EL (cell line): ENCODE data around the gene PPP1R1C.

Source experiments
- DNase-seq: peaks from one replicate; pipeline ENCODE4 v3.0.0-alpha.2; 2016

The PPP1R1C gene

DNA sequence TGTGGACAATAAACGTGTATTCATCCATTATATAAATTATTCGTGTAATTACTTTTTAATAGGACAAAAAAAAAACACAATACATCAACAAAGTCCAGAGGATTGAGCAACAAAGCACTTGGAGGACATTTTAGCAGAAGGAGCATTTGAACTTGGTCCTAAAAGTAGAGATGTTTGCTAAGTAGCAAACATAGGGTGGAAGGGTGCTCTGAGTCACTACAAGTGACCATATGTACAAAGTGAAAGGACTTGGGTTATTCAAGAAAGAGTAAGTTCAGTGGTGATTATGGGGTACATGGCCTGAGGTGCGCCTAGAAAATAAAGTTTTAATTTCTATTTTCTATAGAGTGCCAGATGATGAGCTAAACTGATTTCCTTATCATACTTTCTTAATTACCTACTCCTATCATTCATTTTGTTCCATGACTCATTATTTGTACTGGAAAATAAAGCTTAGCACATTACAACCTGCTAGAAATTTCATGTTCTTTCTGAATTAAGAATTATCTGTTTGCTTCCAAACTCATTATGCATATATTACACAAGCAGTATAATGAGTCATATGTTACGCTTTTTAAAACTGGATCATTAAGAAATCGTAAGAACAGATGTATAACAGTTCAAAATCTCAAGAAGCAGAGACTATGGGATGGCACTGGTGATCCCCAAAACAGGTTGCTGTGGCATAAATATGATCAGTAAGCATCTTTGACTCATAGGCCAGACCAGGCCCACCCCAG is 13.1 kb upstream of the PPP1R1C start:
- DNase-seq = no peak

DNA sequence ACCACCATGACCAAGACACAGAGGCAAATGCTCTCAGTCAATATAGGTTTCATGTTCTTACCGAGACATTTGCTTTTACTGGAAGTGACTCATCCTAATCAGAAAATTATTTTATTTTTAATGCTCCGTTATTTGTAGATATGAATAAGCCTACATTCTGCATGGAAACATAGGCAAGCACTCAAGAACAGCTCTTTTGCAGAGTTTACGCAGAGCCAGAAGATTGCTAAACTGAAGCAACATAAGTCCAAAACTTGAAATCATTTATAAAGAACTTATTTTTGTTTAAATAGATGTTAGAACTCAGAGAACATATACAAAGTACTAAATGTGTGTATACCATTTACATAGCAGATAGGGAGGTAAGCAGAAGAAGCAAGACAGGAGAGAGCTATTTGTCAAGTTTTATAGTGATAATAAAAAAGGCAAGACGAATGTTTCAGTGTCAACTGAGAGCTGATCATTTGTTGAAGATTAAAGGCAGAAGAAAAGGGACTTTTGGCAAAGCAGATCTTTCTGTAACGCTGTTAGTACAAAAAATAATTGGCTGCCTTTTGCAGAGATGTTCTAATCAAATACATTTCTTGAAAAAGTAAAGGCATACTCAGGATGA is 12.4 kb upstream of the PPP1R1C start:
- no peak for DNase-seq

DNA sequence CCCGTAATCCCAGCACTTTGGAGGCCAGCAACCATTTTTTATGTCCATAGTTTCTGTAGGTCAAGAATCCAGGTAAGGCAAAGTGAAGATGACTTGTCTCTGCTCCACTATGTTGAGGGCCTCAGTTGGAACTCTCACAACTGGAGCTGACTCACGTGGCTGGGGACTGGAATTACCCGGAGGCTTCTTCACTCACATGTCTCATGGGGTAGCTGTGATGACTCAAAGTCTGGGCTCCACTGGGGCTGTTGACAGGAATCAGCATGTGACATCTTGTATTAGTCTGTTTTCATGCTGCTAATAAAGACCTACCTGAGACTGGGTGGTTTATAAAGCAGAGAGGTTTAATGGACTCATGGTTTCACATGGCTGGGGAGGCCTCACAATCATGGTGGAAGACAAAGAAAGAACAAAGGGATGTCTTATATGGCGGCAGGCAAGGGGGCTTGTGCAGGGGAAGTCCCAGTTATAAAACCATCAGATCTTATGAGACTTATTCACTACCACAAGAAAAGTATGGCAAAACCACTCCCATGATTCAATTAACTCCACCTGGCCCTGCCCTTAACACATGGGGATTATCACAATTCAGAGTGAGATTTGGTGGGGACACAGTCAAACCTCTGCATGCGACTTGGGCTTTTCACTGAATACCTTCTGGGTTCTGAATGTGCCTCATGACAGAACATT is 7.8 kb upstream of the PPP1R1C start:
- DNase-seq = peak; percentile 87

DNA sequence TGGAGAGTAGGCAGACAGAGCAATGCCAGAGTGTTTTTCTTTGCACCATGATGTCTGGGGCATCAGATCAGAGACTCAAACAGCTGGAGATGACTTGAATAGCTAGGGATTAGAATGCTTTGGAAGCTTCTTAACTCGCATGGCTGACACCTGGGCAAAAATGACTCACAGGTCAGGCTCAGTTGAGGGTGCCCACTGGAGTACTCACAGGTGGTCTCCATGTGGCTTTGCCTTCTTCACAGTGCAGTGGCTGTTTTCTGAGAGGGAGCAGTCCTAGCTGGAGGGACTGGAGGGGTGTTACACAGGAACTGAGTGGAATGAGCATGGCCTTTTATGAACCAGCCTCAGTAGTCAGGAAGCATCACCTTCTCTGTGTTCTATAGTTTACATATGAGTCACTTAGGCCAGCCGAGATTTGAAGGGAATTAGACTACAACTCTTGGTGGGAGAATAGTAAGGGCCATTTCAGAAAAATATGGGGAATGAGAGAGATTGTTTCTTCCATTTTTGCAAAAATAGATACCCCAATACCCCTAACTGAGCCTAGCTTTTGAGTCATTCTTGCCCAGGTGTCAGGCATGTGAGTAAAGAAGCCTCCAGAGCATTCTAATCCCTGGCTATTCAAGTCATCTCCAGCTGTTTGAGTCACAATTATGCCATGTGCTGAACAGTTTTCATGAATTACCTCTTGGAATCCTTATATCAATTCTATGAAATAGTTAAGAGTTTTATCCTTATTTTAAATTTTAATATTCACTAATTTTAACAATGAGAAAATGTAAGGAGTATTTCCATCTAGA is 7.1 kb upstream of the PPP1R1C start:
- peak; percentile 23 for DNase-seq

DNA sequence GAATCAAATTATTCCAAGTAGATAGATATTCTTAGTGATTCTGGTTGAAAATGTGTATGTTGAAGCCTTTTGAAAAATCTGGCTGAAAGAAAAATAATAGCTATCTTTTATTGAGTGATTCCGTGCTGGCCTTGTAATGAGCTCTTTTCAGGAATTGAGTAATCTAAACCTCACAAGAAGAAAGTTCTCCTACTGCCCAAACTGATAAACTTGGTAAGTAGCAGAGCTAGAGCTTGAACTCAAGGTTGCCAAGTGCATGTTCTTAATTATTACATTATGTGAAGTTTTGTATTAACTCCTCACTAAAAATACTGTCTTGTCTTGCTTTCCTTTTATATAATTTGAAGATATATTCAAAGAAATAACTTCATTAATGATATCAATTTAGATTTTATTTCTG is 1.6 kb upstream of the PPP1R1C start:
- DNase-seq = no peak

DNA sequence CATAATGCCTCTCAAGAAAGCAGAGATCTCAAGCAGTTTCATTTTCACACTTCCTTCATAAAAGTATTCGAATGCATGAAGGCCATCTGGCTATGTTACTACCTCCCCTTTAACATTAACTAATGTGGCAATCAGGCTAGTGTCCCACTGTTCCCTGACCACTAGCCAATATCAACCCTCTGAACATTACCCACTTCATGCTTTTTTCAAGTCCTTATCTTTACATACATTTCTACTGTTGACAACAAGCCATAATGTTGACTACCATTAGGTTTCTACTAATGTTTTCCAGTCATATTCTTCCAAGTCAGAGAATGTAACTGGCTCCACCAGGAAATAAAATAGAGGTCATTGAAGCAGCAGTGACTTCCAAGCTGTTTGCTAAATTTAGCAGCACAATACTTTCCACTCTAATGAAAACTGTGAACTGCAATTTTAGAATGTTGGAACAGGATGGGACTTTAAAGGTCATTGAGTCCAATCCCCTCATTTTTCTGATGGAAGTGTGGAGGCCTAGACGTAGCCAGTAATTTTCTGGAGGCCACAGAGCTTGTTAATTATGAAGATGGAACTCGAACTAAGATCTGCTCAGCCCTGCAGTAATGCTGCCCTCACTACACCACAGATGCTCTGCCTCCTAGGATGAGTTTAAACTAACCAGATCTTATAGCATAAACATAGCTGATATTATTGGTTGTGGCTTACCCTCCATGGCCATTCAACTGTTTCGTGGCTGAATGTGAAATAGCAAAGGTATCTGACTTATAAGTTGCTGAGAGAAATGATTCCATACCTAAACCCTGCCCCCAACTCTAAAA is 630 bp upstream of the PPP1R1C start:
- no peak for DNase-seq

GRCh38 chr2:181988154-181988924 is 2.7 kb downstream of the PPP1R1C start:
- DNase-seq = peak; percentile 23

- DNase-seq = no peak
Measured at GRCh38 chr2:181989099-181989498, 3.4 kb downstream of the PPP1R1C start.

GRCh38 chr2:181991171-181991885 is 5.7 kb downstream of the PPP1R1C start:
- no peak for DNase-seq

DNA sequence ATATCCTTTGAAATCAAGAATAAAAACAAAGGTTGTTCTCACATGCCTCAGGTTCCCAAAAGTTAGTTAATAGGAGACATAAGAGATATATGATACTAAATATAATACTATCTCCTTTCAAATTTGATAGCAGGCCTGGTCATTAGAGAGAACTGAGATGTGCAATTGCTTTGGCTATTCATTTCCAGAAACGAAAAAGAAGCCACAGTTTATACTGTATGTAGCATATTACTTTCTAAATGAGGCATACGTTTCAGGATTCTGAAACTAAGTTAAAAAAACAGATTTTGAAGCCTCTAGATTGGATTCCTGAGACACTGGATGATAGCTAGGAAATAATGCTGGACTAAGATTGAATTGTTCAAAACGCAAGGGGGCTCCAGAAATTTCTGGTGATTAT is 7.1 kb downstream of the PPP1R1C start:
- DNase-seq = no peak

- DNase-seq = no peak
Measured at GRCh38 chr2:181995289-181995688, 9.6 kb downstream of the PPP1R1C start.

GRCh38 chr2:181998041-181998835 is 12.6 kb downstream of the PPP1R1C start:
- DNase-seq = no peak

GRCh38 chr2:181998891-181999654 is 13.4 kb downstream of the PPP1R1C start:
- no peak for DNase-seq

DNA sequence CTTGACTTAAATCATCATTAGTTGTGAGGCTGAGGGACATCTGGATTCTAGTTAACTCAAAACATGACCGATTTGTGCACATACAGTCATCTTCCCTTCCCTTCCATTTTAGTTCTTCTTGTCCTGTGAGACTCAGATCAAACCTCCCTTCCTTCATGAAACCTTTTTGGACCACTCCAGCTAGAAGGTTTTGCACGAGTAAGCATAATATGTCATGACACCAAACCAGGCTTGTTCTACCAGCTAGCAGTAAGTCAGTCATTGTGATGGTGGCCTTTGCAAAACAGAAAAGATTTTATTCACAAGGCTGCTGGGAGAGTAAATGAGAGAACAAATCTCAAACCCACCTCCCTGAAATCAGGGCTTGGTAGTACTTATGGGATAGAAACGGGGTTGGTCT is 14.3 kb downstream of the PPP1R1C start:
- no peak for DNase-seq

GRCh38 chr2:182004945-182005520 is 19.4 kb downstream of the PPP1R1C start:
- no peak for DNase-seq

DNA sequence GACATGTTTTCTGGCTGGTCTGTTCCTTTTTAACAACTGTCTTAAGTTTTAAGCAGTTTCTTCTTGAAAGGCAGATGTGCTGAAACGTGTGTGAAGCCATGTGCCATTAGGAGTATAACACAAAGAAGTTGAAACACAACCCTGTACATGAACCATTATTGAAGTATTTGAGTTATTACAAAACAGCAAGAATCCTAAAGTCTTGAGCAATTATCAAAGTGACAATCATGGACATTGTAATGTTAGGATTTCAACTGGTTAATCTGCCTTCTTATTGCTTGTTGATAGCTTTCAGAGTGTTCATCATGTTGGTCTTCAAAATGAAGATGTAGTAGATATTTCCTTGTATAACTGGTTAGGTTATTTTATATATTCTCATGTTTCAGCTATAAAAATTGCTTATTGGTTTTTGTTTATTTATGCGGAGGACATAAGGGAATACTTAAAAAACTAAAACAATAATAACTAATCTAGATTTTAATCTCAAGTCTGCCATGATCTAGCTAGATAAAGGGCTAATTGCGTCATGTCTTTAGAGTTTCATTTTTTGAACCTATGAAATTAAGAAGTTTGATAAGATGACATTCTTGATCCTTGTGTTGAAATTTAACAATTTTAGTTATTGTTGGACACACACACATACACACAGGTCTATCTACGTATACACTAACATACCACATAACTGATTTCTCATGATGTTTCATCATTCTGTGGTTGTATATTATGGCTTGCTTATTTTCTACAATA is 21.1 kb downstream of the PPP1R1C start:
- no peak for DNase-seq

DNA sequence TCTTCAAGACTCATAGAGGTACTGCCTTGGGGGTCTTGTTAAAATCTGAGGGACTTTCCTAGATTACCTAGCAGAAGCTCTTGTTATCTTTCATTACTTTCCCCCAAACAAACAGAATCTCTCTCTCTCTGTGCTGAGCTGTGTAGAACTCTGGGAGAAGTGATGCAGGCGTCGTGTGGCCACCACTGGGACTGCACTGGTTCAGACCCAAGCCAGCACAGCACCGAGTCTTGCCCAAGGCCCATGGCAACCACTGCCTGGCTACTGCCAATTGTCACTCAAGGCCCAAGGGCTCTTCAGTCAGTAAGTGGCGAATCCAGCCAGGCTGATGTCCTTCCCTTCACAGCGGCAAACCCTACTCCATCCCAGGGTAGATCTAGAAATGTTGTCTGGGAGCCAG is 28.6 kb downstream of the PPP1R1C start:
- DNase-seq = no peak
